A673 (cell line): Measurements from ENCODE around the gene NLRP3. TPM values are rescaled to one million over a fixed set of nuclear protein-coding genes. Genes with fewer than 3 reads are reported as not detected.

Source experiments
- BruUV-seq: library from RNA; stranded (reverse); fragments of 400-500 nt; replicated peaks from 2 replicates; lab custom pipeline; 2021; lab: Mats Ljungman, UMichigan
- CTCF ChIA-PET: fragments of 300-600 bp; sonication (Branson Sonifier 250); formaldehyde crosslinking; loops from one replicate; lab custom pipeline; 2022; ENCODE audit warnings: antibody characterized with exemption; lab: Charles Lee
- POLR2A ChIA-PET: fragments of 300-600 bp; sonication (Branson Sonifier 250); formaldehyde crosslinking; loops from one replicate; lab custom pipeline; 2022; ENCODE audit warnings: antibody characterized with exemption; ENCODE audit not compliant: low non-redundant PET; lab: Charles Lee
- DNase-seq: peaks from one replicate; pipeline ENCODE4 v3.0.0-alpha.2; 2015; ENCODE audit warnings: low spot score
- H3K27ac ChIP-seq: fragments of 200-600 bp; sonication (generic); 2 replicates; pipeline ENCODE4 v1.5.1; 2016; ENCODE audit warnings: mixed run types, low read depth, mild to moderate bottlenecking, mixed read lengths, antibody characterized with exemption, low read length; ENCODE audit not compliant: poor library complexity, severe bottlenecking
- H3K27me3 ChIP-seq: fragments of 200-600 bp; sonication (generic); replicated peaks from 2 replicates; pipeline ENCODE4 v1.6.1; 2017; ENCODE audit warnings: mixed run types, low read depth, mild to moderate bottlenecking, mixed read lengths, antibody characterized with exemption, low read length; ENCODE audit not compliant: insufficient read depth, poor library complexity
- H3K36me3 ChIP-seq: fragments of 200-600 bp; sonication (generic); 2 replicates; pipeline ENCODE4 v1.6.1; 2016; ENCODE audit warnings: mixed run types, mild to moderate bottlenecking, mixed read lengths, antibody characterized with exemption, low read length; ENCODE audit not compliant: insufficient read depth, poor library complexity, severe bottlenecking
- H3K4me1 ChIP-seq: fragments of 200-600 bp; sonication (generic); 2 replicates; pipeline ENCODE4 v1.6.1; 2017; ENCODE audit warnings: mixed run types, mild to moderate bottlenecking, mixed read lengths, antibody characterized with exemption, low read length; ENCODE audit not compliant: insufficient read depth, poor library complexity, severe bottlenecking
- H3K4me3 ChIP-seq: fragments of 200-600 bp; sonication (generic); 2 replicates; pipeline ENCODE4 v1.5.1; 2016; ENCODE audit warnings: low read depth, mixed run types, mild to moderate bottlenecking, mixed read lengths, low read length; ENCODE audit not compliant: poor library complexity, severe bottlenecking
- H3K9me3 ChIP-seq: fragments of 200-600 bp; sonication (generic); 2 replicates; pipeline ENCODE4 v1.6.1; 2016; ENCODE audit warnings: mixed run types, low read depth, mild to moderate bottlenecking, mixed read lengths, antibody characterized with exemption, low read length; ENCODE audit not compliant: poor library complexity, severe bottlenecking
- CTCF ChIP-seq: fragments of 300-800, 200-600 bp; sonication (generic); conservative IDR thresholded peaks from 2 replicates; pipeline ENCODE4 v1.5.1; 2017; ENCODE audit warnings: low read depth, mild to moderate bottlenecking, antibody characterized with exemption, low read length, moderate library complexity, mixed read lengths
- EZH2 ChIP-seq: fragments of 200-600 bp; sonication (generic); IDR thresholded peaks from 2 replicates; pipeline ENCODE4 v1.6.1; 2017; ENCODE audit warnings: borderline replicate concordance, low read depth, mild to moderate bottlenecking, mixed read lengths, antibody characterized with exemption, low read length; ENCODE audit not compliant: poor library complexity, severe bottlenecking
- intact Hi-C: fragments of 100-400 bp; cut with micrococcal nuclease; formaldehyde crosslinking; loops from one replicate; pipeline ENCODE4 v1.10.0; 2022; ENCODE audit not compliant: unreplicated experiment
- total RNA-seq: library from RNA; stranded (reverse); gene quantifications from 2 replicates; pipeline ENCODE4 v1.2.3, GENCODE V29; 2021

The NLRP3 gene
- total RNA-seq, 1 experiment from 2014 or later: not detected

GRCh38 chr1:247385283-247385682 is 30.7 kb upstream of the NLRP3 start:
- CTCF ChIA-PET: no interaction called here
- no peak for DNase-seq
- TF ChIP-seq EZH2 (no peak), CTCF (no peak)
- Histone ChIP-seq H3K4me1 (no peaks in the 10 kb centered on the region), H3K36me3 (no peaks in the 10 kb centered on the region), H3K9me3 (no peaks in the 10 kb centered on the region), H3K27ac (no peak overlapping the region), H3K4me3 (no peak overlapping the region), H3K27me3 (no peaks in the 10 kb centered on the region)
- intact Hi-C loops: no loop called here
- POLR2A ChIA-PET: no interaction called here
- no TSS peak for BruUV-seq

- Histone ChIP-seq H3K27ac (no peak overlapping the region), H3K9me3 (no peaks in the 10 kb centered on the region), H3K4me3 (no peak overlapping the region), H3K4me1 (no peaks in the 10 kb centered on the region), H3K27me3 (no peaks in the 10 kb centered on the region), H3K36me3 (no peaks in the 10 kb centered on the region)
- BruUV-seq: no TSS peak
- DNase-seq: no peak
- POLR2A ChIA-PET: no interaction called here
- CTCF ChIA-PET: no interaction called here
- no peak for TF ChIP-seq EZH2
- no peak for TF ChIP-seq CTCF
- intact Hi-C loops: no loop called here
Measured at GRCh38 chr1:247386217-247386616, 29.8 kb upstream of the NLRP3 start.

GRCh38 chr1:247386687-247387086 is 29.3 kb upstream of the NLRP3 start:
- no peaks in the 10 kb centered on the region for H3K27me3 ChIP-seq
- ChIA-PET POLR2A (no interaction called here), CTCF (no interaction called here)
- H3K4me3 ChIP-seq: no peak overlapping the region
- no peak for TF ChIP-seq EZH2
- no peak for TF ChIP-seq CTCF
- DNase-seq: no peak
- intact Hi-C loops: no loop called here
- H3K9me3 ChIP-seq: no peaks in the 10 kb centered on the region
- BruUV-seq: no TSS peak
- no peaks in the 10 kb centered on the region for H3K36me3 ChIP-seq
- H3K4me1 ChIP-seq: no peaks in the 10 kb centered on the region
- H3K27ac ChIP-seq: no peak overlapping the region
